OCI-LY7 (cell line): ENCODE data around the gene TRIM5. TPM values are rescaled to one million over a fixed set of nuclear protein-coding genes. Genes with fewer than 3 reads are reported as not detected.

Source experiments
- BruUV-seq: library from RNA; stranded (reverse); fragments of 400-500 nt; replicated peaks from 2 replicates; lab custom pipeline; 2021; lab: Mats Ljungman, UMichigan
- CTCF ChIA-PET: fragments of 300-600 bp; sonication (Branson Sonifier 250); formaldehyde crosslinking; loops from one replicate; lab custom pipeline; 2022; ENCODE audit warnings: antibody characterized with exemption; ENCODE audit not compliant: unreplicated experiment; lab: Charles Lee
- POLR2A ChIA-PET: fragments of 300-600 bp; sonication (Branson Sonifier 250); formaldehyde crosslinking; loops from one replicate; lab custom pipeline; 2022; ENCODE audit warnings: antibody characterized with exemption; lab: Charles Lee
- DNase-seq: peaks from one replicate; pipeline ENCODE4 v3.0.0-alpha.2; 2015; ENCODE audit warnings: low spot score
- H2AFZ ChIP-seq: fragments of 200-600 bp; sonication (generic), shearing (Covaris generic); 2 replicates; pipeline ENCODE4 v1.6.1; 2014; ENCODE audit warnings: mild to moderate bottlenecking, antibody characterized with exemption, low read length, moderate library complexity
- H3K27ac ChIP-seq: fragments of 200-600 bp; sonication (generic); 2 replicates; pipeline ENCODE4 v1.5.1; 2014; ENCODE audit warnings: mixed run types, low read depth, mild to moderate bottlenecking, moderate library complexity, low read length, inconsistent platforms; ENCODE audit not compliant: poor library complexity, severe bottlenecking
- H3K36me3 ChIP-seq: fragments of 200-600 bp; sonication (generic); 2 replicates; pipeline ENCODE4 v1.6.1; 2014; ENCODE audit warnings: mild to moderate bottlenecking, antibody characterized with exemption, low read length, moderate library complexity, mixed read lengths; ENCODE audit not compliant: insufficient read depth
- H3K4me1 ChIP-seq: fragments of 200-600 bp; sonication (generic); 2 replicates; pipeline ENCODE4 v1.5.1; 2014; ENCODE audit warnings: mild to moderate bottlenecking, low read length; ENCODE audit not compliant: insufficient read depth, poor library complexity, severe bottlenecking
- H3K4me2 ChIP-seq: fragments of 200-600 bp; sonication (generic); 2 replicates; pipeline ENCODE4 v1.6.1; 2014; ENCODE audit warnings: mild to moderate bottlenecking, low read length
- H3K4me3 ChIP-seq: fragments of 200-600 bp; sonication (generic); 2 replicates; pipeline ENCODE4 v1.5.1; 2014; ENCODE audit warnings: mild to moderate bottlenecking, low read depth, low read length; ENCODE audit not compliant: poor library complexity, severe bottlenecking
- H3K79me2 ChIP-seq: fragments of 200-600 bp; sonication (generic); 2 replicates; pipeline ENCODE4 v1.6.1; 2016; ENCODE audit warnings: low read depth, mild to moderate bottlenecking, low read length, moderate library complexity, mixed read lengths; ENCODE audit not compliant: insufficient read depth
- H3K9me2 ChIP-seq: fragments of 200-600 bp; sonication (generic); 2 replicates; pipeline ENCODE4 v1.6.1; 2016; ENCODE audit warnings: mild to moderate bottlenecking, low read length, mixed read lengths; ENCODE audit not compliant: insufficient read depth
- H3K9me3 ChIP-seq: fragments of 200-600 bp; sonication (generic); 2 replicates; pipeline ENCODE4 v1.6.1; 2014; ENCODE audit warnings: mild to moderate bottlenecking, mixed run types, low read length, mixed read lengths
- H4K20me1 ChIP-seq: fragments of 200-600 bp; sonication (generic); 2 replicates; pipeline ENCODE4 v1.6.1; 2014; ENCODE audit warnings: mild to moderate bottlenecking, antibody characterized with exemption, low read length, moderate library complexity, mixed read lengths; ENCODE audit not compliant: insufficient read depth
- EZH2phosphoT487 ChIP-seq: fragments of 200-600 bp; sonication (generic); IDR thresholded peaks from 2 replicates; pipeline ENCODE4 v1.6.1; 2018; ENCODE audit warnings: low read depth, borderline replicate concordance, mild to moderate bottlenecking, mixed run types, antibody characterized with exemption, low read length, moderate library complexity, mixed read lengths
- intact Hi-C: fragments of 100-400 bp; cut with micrococcal nuclease; formaldehyde crosslinking; loops from one replicate; pipeline ENCODE4 v1.10.0; 2022; ENCODE audit not compliant: unreplicated experiment
- total RNA-seq, 2 experiments: library from RNA; depleted of rRNA in 1 of 2; stranded (reverse); fragments of >200 nt in 1 of 2; shearing (Covaris generic) in 1 of 2; gene quantifications; 2 replicates each; pipeline ENCODE4 v1.2.3, GENCODE V29; 2014 to 2022
- TF ChIP-seq, protein P1 (sequence below): fragments of 200-600 bp; sonication (generic); conservative IDR thresholded peaks from 2 replicates; pipeline ENCODE4 v1.5.1; 2014; ENCODE audit warnings: mild to moderate bottlenecking, antibody characterized with exemption, low read length, moderate library complexity, mixed read lengths

The TRIM5 gene
- total RNA-seq, 2 experiments from 2014 or later, result 19.6 to 22.5 TPM

DNA sequence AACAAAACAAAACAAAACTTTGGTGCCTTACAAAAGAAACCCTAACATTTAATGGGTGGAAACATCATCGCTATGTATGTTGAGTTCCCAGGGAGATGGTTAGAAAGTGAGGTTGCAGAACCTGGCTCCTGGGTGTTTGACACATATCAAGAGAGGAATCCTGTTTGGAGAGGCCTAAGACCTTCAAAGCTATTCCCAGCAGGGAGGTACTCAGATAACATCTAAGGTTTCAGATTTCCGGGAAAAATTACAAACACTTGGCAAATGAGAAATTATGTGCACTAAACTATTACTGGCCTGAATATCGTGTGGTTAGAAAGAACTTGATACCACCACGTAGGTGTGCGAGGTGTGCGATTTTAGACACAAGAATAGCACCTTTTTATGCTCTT, 18.5 kb downstream of the TRIM5 start:
- no TSS peak for BruUV-seq
- H3K79me2 ChIP-seq, result no peaks in the 10 kb centered on the region
- no peak overlapping the region for H2AFZ ChIP-seq
- no peaks in the 10 kb centered on the region for H3K9me3 ChIP-seq
- CTCF ChIA-PET, result no interaction called here
- no peak overlapping the region for H3K4me2 ChIP-seq
- TF ChIP-seq, protein P1, sequence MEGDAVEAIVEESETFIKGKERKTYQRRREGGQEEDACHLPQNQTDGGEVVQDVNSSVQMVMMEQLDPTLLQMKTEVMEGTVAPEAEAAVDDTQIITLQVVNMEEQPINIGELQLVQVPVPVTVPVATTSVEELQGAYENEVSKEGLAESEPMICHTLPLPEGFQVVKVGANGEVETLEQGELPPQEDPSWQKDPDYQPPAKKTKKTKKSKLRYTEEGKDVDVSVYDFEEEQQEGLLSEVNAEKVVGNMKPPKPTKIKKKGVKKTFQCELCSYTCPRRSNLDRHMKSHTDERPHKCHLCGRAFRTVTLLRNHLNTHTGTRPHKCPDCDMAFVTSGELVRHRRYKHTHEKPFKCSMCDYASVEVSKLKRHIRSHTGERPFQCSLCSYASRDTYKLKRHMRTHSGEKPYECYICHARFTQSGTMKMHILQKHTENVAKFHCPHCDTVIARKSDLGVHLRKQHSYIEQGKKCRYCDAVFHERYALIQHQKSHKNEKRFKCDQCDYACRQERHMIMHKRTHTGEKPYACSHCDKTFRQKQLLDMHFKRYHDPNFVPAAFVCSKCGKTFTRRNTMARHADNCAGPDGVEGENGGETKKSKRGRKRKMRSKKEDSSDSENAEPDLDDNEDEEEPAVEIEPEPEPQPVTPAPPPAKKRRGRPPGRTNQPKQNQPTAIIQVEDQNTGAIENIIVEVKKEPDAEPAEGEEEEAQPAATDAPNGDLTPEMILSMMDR, result no peak
- TF ChIP-seq EZH2phosphoT487, result no peak
- intact Hi-C loops, result no loop called here
- no peak overlapping the region for H3K27ac ChIP-seq
- H3K4me1 ChIP-seq, result no peaks in the 10 kb centered on the region
- H3K36me3 ChIP-seq, result peaks cover 30% of the 10 kb centered on the region
- H4K20me1 ChIP-seq, result no peaks in the 10 kb centered on the region
- DNase-seq, result no peak
- H3K9me2 ChIP-seq, result no peaks in the 10 kb centered on the region
- POLR2A ChIA-PET, result no interaction called here
- no peak overlapping the region for H3K4me3 ChIP-seq

DNA sequence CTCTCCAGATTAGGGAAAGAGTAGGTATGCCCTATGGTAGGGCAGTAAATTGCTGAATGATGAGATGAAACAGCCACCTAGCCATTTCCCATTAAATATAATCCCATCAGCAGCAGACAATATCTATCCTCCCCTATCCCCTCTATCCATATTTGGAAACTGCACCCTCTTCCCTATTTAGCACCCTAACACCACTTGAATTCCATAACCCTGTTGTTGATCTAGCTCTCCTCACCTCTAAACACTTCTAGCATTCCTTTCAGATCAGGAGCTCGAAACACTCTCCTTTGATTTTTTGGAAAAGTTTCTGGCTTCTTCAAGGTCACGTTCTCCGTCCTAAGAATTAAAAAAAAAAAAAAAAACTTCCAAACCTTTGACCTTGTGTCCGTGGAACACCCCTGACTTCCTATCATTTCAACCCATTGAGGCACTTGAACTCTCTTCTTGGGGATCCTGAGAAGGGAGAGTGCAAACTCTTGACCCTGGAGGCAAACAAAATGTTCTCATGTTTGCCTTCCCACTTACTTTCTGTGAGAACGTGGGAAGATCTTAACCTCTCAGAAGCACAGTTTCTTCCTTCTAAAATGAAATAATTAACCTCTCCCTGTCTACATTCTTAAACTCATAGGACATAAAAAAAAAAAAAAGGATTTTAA, 19.0 kb downstream of the TRIM5 start:
- Histone ChIP-seq H3K79me2 (no peaks in the 10 kb centered on the region), H3K9me2 (no peaks in the 10 kb centered on the region), H3K4me2 (no peak overlapping the region), H4K20me1 (no peaks in the 10 kb centered on the region), H3K4me3 (no peak overlapping the region), H3K27ac (no peak overlapping the region), H3K36me3 (peaks cover 29% of the 10 kb centered on the region), H3K9me3 (no peaks in the 10 kb centered on the region), H2AFZ (no peak overlapping the region), H3K4me1 (no peaks in the 10 kb centered on the region)
- POLR2A ChIA-PET, result interaction anchor here (0.6 kb wide), 1 partner anchor 695 kb away, joined by 6 read pairs; no protein-coding TSS in a partner anchor
- intact Hi-C loops, result no loop called here
- no TSS peak for BruUV-seq
- DNase-seq, result no peak
- CTCF ChIA-PET, result interaction anchor here (0.6 kb wide), 1 partner anchor 981 kb away, joined by 3 read pairs; no protein-coding TSS in a partner anchor
- TF ChIP-seq, protein P1, result no peak
- no peak for TF ChIP-seq EZH2phosphoT487

DNA sequence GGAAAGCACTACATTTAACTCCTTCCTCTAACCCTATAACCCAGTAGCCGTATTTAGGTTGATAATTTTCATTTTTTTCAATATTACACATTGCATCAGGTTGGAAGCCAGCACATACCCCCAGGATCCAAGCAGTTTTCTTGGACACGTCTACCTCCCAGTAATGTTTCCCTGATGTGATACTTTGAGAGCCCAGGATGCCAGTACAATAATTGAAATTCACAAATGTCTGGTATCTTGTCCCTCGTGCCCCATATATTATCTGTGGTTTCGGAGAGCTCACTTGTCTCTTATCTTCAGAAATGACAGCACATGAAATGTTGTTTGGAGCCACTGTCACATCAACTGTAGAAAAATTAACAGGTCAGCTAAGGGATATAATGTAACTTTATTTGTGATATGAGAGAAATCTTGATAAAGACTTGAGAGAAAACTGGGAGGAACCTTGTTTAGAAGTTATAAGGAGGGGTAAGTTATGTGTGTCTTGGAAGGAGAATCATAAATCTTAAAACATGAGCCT, 19.8 kb downstream of the TRIM5 start:
- ChIA-PET CTCF (interaction anchor here (0.6 kb wide), 1 partner anchor 981 kb away, joined by 3 read pairs; no protein-coding TSS in a partner anchor), POLR2A (interaction anchor here (0.6 kb wide), 1 partner anchor 695 kb away, joined by 6 read pairs; no protein-coding TSS in a partner anchor)
- H3K36me3 ChIP-seq, result peaks cover 22% of the 10 kb centered on the region
- no peaks in the 10 kb centered on the region for H3K79me2 ChIP-seq
- H3K9me2 ChIP-seq, result no peaks in the 10 kb centered on the region
- no peak overlapping the region for H3K4me3 ChIP-seq
- DNase-seq, result no peak
- H3K27ac ChIP-seq, result no peak overlapping the region
- no peak overlapping the region for H3K4me2 ChIP-seq
- no peak for TF ChIP-seq EZH2phosphoT487
- TF ChIP-seq, protein P1, result no peak
- no peak overlapping the region for H2AFZ ChIP-seq
- no peaks in the 10 kb centered on the region for H3K4me1 ChIP-seq
- BruUV-seq, result no TSS peak
- H4K20me1 ChIP-seq, result no peaks in the 10 kb centered on the region
- H3K9me3 ChIP-seq, result no peaks in the 10 kb centered on the region
- intact Hi-C loops, result no loop called here
